Activated CD8-positive, alpha-beta memory T cell treated with anti-CD3 and anti-CD28 coated beads for 48 hours (primary cell): ENCODE measurements around the gene COX6A1.
A peak's percentile ranks its signal among the peaks of the same experiment; 100 is the strongest.

Source experiments
- DNase-seq, 3 experiments: peaks; one replicate each; pipeline ENCODE4 v3.0.0-alpha.2; 2020; ENCODE audit warnings: low read depth in 2 of 3, low spot score in 2 of 3

Gene COX6A1

DNA sequence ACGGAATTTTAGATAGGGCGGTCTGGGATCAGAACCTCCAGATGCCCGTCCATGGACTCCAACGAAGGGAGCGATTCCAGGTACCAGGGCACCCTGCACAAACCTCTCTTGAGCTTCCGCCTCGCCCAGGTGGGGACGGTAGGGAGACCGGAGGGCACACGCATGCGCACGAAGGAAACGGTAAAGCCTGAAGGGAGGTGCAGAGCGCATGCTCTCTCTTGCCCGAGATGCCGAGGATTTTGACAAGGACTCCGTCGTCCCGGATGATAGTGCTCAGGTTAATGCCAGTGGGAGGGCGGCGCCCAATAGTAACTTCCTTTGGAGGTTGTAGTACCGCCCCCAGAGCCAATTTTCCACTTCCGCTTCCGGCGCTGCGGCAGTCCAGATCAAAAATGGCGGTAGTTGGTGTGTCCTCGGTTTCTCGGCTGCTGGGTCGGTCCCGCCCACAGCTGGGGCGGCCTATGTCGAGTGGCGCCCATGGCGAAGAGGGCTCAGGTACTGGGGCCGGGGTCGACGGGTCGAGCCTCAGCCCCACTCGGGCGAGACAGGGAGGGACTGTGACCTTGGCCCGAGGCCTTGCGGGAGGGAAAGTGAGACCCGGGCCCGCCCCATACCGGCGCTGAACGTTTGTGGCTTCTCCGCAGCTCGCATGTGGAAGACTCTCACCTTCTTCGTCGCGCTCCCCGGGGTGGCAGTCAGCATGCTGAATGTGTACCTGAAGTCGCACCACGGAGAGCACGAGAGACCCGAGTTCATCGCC, at the start of gene COX6A1:
Gene COX6A1 (plus strand): TSS at position 379 of the 760 bp plus-strand sequence. CDS start 14 bp downstream, at position 393.
- DNase-seq, result peak; percentile 73 to 93 (median 89)

DNA sequence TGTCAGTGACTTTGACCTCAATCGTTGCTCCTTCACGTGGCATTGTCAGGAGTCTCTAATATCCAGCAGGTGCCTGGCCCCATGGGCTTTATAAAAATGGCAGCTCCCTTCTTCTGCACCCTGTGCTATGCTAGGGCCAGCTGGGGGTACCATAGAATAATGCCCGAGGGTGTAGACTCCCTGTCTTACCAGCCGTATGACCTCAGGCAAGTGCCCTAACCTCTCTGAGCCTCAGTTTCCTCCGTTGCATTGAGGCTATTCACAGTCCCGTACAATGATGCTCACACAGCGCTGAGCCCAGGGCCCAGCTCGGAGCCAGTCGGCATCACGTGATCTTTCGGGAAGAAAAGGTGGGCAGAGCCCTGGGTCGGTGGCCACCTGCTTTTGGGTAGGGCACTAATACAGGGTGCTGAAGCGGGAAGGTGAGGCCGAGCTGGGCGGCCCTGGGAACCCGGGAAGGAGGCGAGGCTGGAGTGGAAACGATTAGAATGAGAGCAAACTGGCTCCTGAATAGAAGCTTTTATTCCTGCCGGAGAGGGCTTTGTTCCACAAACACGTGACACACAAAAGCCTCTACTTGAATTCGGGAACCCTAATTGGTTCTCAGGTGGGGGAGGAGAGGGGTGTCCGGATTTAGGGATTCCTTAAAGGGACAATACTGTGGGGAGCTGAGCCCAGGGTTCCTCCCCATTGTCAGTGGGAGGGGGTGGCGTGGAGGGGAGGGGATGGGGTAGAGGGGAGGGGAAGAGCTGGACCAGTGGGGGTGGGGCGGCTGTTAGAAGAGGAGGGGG, 49.0 kb upstream of the COX6A1 start:
- DNase-seq, result no peak

DNA sequence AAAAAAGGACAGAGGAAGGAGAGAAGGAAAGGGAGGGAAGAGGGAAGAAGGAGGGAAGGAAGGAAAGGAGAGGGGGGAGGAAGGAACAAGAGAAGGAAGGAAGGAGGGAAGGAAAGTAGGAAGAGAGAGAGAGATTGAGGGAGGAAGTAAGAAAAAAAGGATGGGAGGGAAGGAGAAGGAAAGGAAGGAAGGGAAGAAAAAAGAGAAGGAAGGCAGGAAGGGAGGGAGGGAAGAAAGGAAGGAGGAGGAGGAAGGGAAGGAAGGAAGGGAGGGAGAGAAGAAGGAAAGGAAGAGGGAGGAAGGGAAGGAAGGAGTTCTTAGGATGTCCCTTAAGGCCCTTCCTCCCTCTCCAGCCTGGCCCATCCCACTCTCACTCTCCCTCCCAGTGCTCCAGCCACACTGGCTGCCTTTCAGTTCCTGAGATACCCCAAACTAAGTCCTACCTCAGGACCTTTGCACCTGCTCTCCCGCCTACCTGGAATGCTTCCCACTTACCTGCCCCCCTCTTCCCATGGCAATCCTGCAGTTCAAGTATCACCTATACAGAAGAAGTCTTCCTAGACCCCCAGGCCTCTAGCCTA, 47.3 kb upstream of the COX6A1 start:
- DNase-seq, result no peak

DNA sequence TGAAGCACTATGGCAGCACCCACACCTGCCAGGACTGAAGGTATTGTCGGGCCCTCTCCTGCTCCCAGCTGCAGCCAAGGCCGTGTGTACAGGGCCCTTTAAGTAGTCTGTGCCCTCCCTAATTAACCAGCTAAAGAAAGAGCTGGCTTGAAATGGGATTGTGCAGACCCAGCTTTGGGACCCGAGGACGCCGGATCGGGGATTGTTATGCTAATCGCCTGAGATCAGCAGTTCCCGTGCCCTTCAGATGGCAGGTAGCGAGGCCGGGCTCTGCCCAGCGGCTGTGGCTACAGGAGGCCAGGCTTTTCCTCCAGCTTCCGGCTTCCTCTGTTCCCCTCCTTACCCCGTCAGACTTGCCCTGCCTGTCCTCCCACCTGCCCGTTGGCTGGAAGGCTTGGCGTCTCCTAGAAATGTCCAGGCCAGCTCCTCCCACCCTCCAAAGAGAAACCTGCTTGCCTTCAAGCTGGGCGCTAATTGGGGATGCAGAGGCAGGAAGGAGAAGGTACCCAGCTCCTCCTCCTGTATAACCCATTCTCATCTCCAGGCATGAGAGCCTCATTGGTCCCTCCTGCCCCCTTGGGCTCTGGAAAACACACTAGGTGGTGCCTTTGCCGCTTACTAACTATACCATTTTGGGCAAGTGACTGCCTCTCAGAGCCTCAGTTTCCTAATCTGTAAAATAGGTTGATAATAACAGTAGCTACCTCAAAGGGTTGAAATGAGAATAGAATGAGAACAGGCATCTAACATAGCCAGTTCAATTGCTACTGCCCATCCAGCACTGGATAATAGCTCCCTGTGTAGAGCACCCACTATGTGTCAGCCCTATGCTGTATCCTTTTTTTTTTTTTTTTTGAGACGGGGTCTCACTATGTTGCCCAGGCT, 43.2 kb upstream of the COX6A1 start:
- no peak for DNase-seq

DNA sequence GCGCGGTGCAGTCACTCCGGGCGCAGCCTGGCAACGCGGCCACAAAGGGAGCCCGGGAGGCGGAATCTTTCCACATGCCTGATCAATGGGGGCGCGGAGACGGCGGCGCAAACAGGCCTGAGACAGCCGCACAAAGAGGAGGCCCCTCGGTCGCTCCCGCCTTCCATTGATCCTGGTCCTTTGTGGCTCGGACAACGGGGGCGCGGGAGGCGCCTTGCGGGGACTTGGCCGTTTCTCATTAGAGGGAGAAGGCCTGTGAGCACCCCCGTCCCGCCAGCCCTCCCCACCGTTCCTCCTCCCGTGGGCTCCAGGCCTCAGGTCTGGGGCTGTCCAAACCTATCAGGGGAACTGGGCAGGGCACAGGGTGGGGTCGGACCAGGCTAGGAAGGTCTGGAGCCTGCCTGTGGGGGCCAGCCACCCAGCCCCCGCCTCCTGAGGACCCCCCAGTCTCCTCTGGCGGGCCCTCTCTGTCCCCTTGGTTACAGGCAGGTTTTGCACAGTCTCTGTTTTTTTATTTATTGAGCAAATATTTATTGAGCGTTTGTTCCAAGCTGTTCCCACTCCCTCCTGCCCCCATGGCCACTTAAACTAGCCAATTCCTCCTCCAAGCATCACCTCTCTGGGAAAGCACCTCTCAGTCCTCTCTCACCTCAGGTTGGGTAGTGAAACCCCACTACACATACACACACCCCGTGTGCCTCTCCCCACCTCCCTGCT, 39.9 kb upstream of the COX6A1 start:
- no peak for DNase-seq

DNA sequence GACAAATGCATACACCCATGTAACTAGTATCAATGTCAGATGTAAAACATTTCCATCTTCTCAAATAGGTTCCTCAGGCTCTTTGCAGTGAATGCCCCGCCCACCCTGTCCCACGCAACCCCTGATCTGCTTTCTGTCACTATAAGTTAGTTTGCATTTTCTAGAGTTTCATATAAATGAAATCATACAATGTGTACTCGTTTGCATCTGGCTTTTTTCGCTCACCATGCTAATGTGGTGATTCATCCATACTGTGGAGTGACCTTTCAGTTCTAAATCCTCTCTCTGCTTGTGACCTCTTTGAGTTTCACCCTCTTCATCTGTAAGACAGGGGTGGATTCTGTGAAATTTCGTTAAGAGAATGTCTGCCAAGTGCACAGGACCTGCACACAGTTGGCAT, 38.4 kb upstream of the COX6A1 start:
- no peak for DNase-seq

DNA sequence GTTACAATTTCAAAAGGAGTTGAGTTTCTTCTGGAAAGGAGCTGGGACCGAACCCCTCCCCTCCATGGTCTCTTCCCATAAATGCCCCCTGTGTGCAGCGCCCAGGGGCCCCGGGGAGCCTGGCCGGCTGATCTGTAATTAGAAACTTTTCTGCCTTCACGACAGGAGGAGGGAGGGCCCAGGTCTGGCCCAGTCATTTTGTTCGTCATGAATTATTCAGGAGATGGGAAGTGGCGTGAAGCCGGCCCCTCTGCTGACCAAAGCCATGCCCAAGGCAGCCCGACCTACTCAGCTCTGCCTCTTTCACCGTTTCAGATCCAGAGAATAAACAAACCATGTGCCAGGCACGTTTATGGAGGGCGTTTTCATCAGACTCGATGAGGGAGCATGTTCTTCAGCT, 35.7 kb upstream of the COX6A1 start:
- no peak for DNase-seq

DNA sequence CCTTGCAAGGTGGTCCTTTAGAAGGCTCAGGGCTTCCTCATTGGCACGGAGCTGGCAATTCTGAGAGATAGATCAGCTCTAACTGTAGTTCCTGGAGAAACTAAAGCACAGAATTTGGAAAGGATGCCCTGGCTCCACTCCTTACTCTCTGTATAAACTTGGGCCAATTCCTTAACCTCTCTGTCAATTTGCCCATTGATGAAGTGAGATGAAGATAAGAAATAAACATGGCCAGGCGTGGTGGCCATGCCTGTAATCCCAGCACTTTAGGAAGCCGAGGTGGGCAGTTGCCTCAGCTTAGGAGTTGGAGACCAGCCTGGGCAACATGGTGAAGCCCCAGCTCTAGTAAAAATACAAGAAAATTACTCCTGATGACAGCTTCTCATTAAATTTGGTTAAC, 34.0 kb upstream of the COX6A1 start:
- DNase-seq, result no peak

DNA sequence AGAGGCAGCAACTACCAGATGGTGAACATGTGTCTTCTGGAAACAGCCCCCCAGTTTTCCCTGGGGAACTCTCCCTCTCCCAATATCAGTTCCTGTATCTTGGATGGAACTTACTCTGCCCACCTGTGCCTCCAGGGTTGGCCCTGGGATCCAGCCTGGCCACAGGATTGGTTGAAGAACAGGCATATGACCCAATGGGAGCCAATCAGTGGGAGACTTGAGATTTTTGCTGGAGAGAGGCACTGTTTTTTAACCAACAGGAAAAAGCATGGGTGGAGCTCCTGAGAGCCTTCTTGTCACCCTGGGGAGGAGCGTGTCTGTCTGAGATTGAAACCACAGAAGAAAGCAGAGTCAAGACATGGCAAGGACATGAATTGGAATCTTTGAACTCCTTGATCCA, 33.6 kb upstream of the COX6A1 start:
- no peak for DNase-seq

DNA sequence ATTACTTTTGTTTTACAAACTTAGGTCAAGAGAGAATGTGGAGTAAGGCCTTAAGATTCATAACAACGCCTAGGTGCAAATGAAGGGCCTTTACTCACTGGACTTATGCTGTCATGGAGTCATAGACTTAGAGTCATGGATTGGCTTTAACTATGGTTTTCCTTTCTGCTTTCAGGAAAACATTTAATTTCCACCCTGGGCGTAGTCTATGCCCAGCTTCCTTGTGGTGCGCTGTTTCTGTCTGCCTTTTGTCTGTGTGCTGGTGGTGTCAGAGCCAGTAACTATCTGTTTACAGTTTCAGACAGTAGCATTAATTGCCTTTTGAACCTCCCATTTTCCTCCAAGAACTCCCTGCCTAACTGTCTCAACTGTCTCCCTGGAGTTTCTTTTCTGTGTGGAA, 31.8 kb upstream of the COX6A1 start:
- no peak for DNase-seq

DNA sequence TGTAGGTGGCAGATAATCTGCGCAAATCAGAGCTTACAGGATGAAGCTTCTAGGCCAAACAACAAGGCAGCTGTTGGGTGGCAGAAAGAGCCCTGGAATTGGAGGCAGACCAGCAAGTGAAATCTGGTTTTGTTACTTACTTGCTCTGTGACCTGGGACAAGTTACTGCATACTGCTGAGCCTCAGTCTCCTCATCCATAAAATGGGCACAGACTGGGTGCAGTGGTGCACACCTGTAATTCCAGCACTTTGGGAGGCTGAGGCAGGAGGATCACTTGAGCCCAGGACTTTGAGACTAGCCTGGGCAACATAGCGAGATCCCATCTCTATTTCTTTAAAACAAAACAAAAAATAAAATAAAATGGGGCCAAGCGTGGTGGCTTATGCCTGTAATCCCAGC, 31.4 kb upstream of the COX6A1 start:
- DNase-seq, result no peak

DNA sequence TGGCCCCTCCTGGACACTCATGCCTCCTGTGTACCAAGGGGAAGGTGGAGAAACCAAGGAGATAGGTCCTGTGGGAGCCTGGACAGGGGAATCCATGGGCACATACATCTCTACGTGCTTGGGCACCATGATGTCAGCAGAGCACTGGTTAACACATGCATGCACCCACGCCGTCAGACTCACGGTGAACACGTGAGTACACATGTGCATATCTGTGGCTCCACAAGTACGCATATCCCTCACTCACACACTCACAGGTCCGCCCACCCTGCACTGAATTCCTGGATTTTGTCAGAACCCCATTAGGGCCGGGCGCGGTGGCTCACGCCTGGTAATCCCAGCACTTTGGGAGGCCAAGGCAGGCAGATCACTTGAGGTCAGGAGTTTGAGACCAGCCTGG, 29.1 kb upstream of the COX6A1 start:
- DNase-seq, result no peak

DNA sequence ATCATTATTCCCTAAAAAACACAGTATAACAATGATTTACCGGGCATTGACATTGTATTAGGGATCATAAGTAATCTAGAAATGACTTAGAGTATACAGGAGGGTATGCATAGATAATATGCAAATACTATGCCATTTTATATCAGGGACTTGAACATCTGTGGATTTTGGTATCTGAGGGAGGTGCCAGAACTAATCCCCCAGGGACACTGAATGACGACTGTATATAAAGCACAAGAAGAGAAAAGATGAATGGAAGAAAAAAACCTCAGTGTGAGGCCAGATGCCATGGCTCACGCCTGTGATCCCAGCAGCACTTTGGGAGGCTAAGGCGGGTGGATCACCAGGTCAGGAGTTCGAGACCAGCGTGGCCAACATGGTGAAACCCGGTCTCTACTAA, 25.5 kb upstream of the COX6A1 start:
- no peak for DNase-seq

DNA sequence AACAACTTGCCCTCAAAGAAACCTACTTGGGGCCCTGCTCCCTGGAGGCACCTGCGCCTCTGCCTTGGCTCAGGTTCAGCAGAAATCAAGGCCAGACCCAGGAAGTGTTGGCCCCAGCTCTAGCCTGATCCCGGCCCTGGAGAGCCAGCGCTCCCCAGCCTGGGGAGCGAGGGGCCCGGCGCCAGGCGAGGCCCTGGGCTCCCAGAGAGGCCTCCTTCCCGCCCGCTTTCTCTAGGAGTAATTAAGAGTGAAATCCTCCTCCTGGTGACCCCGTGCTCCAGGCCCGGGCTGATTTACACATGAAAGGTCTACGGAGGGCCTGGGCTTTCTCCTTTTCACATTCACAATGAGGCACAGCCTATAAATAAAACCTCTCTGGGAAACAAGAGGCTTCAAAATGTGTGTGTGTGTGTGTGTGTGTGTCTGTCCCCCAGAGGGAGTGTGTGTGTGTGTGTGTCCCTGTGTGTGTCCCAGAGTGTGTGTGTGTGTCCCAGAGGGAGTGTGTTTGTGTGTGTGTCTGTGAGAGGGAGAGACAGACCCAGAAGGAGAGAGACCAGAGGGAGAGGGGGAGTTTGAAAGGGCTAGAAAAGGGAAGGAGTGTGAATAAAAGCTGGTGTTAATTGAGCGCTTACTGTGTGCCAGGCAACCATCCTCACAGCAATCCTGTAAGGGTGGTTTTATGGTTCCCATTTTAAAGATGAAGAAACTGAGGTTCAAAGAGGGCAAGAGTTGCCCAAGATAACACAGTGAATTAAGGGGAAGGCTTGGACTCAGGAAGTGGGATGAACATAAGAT, 23.8 kb upstream of the COX6A1 start:
- no peak for DNase-seq

DNA sequence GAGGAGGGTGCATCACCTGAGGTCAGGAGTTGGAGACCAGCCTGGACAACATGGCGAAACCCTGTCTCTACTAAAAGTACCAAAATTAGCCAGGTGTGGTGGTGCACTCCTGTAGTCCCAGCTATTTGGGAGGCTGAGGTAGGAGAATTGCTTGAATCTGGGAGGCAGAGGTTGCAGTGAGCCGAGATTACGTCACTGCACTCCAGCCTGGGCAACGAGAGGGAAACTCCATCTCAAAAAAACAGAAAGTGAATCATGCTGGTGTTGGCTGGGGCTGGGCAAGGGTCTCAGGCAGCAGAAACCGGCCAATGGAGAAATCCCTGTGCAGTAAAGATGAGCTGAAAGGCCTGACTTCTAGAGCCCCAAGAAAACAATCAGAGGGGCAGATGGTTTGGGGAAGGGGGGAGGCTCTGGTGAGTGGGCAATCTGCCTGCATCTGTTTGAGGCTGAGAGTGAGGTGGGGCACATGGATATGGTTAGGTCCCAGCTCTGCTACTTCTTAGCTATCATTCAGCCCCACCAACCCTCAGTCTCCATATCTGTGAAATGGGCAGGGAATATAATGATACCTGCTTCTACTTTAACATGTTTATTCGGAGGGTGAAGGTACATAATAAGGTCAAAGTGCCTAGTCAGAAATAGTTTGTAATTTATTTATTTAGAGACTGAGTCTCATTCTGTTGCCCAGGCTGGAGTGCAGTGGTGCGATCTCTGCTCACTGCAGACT, 21.3 kb upstream of the COX6A1 start:
- DNase-seq, result no peak

DNA sequence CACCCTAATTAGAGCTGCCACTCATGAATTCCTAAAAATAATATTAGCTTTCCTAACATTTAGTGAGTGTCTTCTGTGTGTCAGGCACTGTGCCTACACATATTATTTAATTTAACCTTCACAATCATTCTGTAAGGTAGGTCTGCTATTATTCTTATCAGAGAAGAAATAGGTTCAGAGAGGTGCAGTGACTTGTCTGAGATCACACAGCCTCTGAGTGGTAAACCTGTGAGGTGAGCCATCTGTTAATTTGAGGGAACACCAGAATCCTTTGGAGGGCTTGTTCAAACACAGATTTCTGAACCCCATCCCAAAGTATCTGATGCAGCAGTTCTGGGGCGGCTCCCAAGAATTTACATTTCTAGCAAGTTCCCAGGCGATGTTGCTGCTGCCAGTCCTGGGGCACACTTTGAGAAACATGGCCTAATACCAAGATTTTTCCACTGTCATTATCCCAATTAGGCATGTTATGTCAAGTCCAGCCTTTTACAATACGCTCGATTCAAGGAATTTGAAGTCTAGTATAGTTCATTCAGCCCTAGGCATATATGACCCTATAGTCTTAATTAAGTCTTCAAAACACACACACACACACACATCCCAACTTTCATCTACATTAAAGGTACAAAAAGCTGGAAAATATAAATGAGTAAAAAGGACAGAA, 19.9 kb upstream of the COX6A1 start:
- no peak for DNase-seq

DNA sequence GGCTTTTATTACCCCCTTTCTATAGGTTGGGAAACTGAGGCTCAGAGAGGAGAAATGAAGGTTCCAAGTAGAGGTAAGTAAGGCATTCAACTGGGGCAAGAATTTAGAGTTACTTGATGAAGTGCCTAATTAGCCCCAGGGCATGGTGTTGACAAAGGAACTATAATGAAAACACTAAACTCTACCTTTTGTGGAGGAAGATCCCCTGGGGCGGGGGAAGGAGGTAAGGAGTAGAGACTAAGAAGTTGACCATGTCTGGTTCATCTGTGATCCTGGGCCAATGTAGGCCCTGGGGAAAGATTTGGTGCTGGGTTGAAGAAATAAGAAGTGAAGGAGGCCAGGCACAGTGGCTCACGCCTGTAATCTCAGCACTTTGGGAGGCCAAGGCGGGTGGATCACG, 16.2 kb upstream of the COX6A1 start:
- DNase-seq, result no peak

DNA sequence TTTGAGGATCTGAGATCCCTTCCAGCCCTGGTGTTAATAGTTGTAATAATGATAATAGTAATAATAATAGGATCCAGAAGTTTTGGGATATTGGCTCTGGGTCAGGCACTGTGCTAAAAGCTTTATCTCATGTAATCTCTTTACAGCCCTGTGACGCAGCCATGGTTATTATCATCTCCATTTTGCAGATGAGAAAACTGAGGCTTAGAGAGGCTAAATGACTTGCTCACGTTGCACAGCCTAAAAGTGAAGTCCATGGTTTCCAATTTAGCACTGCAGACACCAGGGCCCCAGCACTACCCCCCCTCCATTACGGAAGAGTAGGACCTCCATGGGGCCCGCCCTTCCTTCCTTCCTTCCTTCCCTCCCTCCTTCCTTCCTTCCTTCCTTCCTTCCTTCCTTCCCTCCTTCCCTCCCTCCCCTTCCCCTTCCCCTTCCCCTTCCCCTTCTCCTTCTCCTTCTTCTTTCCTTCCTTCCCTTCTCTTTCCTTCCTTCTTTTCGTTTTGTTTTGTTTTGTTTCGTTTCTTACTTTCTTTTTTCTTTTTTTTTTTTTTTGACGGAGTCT, 14.9 kb upstream of the COX6A1 start:
- DNase-seq, result no peak
